ENCODE measurements around the gene PACSIN2. TPM values are rescaled to one million over a fixed set of nuclear protein-coding genes. Genes with fewer than 3 reads are reported as not detected.

PACSIN2 gene
- polyA plus RNA-seq, 2 of the 4 experiments (the other 2 are of a cell fraction), result 60.3 to 94.0 TPM

GRCh38 chr22:42931421-42932196 is 83.3 kb downstream of the PACSIN2 start:
- ATAC-seq (no peak), DNase-seq (ENCODE audit: low read depth in 1 of 2, low spot score in 1 of 2) (no peak), FAIRE-seq (no peak)
- Histone ChIP-seq H3K4me1 (peaks cover 79% of the 10 kb centered on the region), H3K4me2 (no peak overlapping the region), H3K9me3 (no peaks in the 10 kb centered on the region), H3K4me3 (no peak overlapping the region), H3K27ac (peak overlapping the region; percentile 29 to 79; a peak in 3 of 6 replicates)
- TF ChIP-seq MAFK (IDR thresholded peaks at IDR 0.05; ENCODE audit: partially characterized antibody) (no peak), HES2 (IDR thresholded peaks at IDR 0.05) (no peak), SMC3 (IDR thresholded peaks at IDR 0.05) (no peak), HOXB5 (CRISPR knock-in tag; IDR thresholded peaks at IDR 0.05) (no peak), RFX5 (IDR thresholded peaks at IDR 0.05) (no peak), BCL3 (IDR thresholded peaks at IDR 0.05) (no peak), CHD4 (IDR thresholded peaks at IDR 0.05; ENCODE audit: borderline replicate concordance) (no peak), CBX2 (IDR thresholded peaks at IDR 0.05; ENCODE audit: borderline replicate concordance, low read depth) (no peak), NPAS2 (CRISPR knock-in tag; IDR thresholded peaks at IDR 0.05; ENCODE audit: borderline replicate concordance) (no peak), REST (IDR thresholded peaks at IDR 0.05) (no peak), NFE2L2 (conservative IDR thresholded peaks at IDR 0.05; ENCODE audit: low read length) (no peak), HMGXB4 (CRISPR knock-in tag; IDR thresholded peaks at IDR 0.05; ENCODE audit: borderline replicate concordance) (no peak), CHD2 (IDR thresholded peaks at IDR 0.05; ENCODE audit: low read length, partially characterized antibody) (no peak), PHF8 (IDR thresholded peaks at IDR 0.05; ENCODE audit: borderline replicate concordance, low read depth) (no peak)
- POLR2A ChIA-PET, result no interaction called here
- 89% methylated on average over 10 of the region's 10 CpGs for WGBS (ENCODE audit: missing lambda C conversion rate)
- CTCF ChIA-PET, result interaction anchor here (0.7 to 1.2 kb wide), 3 partner anchors 9 to 158 kb away, joined by 3 to 4 read pairs (median 3); no protein-coding TSS in a partner anchor

GRCh38 chr22:42930810-42931420 is 84.0 kb downstream of the PACSIN2 start:
- WGBS (ENCODE audit: missing lambda C conversion rate), result 62% methylated on average over 9 of the region's 9 CpGs
- CTCF ChIA-PET, result interaction anchor here (1.2 to 1.4 kb wide), 2 partner anchors 8 to 159 kb away, joined by 3 read pairs; no protein-coding TSS in a partner anchor
- POLR2A ChIA-PET, result no interaction called here
- TF ChIP-seq USF2 (IDR thresholded peaks at IDR 0.05), result peak; percentile 60
- no peak for TF ChIP-seq RNF2 (IDR thresholded peaks at IDR 0.05; ENCODE audit: borderline replicate concordance, low read depth)
- no peak for TF ChIP-seq HES2 (IDR thresholded peaks at IDR 0.05)
- ATAC-seq, result peak; percentile 30 to 60; a peak in 4 of 6 replicates
- Histone ChIP-seq H3K4me1 (peaks cover 80% of the 10 kb centered on the region), H3K4me2 (0 out of 3 replicates have a peak overlapping the region, but pooled peaks have one; percentile 25), H3K9me3 (no peaks in the 10 kb centered on the region), H3K27ac (peak overlapping the region; percentile 19 to 42; a peak in 3 of 6 replicates), H3K4me3 (no peak overlapping the region)
- DNase-seq (ENCODE audit: low read depth in 1 of 2, low spot score in 1 of 2), result peak in 1 of 2 experiments; percentile 33
- no peak for FAIRE-seq

All from A549 (cell line).